Prostate gland (tissue), 2 donors: ENCODE data around the gene KCND2.

Experiments used
- CTCF ChIP-seq, 4 experiments: fragments of 200-600 bp in 2 of 4; fragments of 450-650 bp in 2 of 4; sonication (generic) in 2 of 4; IDR thresholded peaks; 1 replicate in 3 of 4; 2 replicates in 1 of 4; pipeline ENCODE4 v1.5.1; 2016 to 2019; ENCODE audit warnings: antibody characterized with exemption in 4 of 4, mild to moderate bottlenecking in 2 of 4, moderate library complexity in 2 of 4
- POLR2AphosphoS5 ChIP-seq: sonication (generic); formaldehyde crosslinking; IDR thresholded peaks from one replicate; pipeline ENCODE4 v1.6.1; 2017; ENCODE audit warnings: antibody characterized with exemption

GRCh38 chr7:120691915-120692314 lies 418.9 kb downstream of the KCND2 start:
- TF ChIP-seq POLR2AphosphoS5 (no peak), CTCF (IDR thresholded peaks at IDR 0.05) (no peak)
